ENCODE results near the gene SPRY2.

Gene SPRY2

GRCh38 chr13:80371840-80372509, 31.0 kb upstream of the SPRY2 start:
- Histone ChIP-seq H3K4me2 (ENCODE audit: low read length) (no peak overlapping the region), H3K9me3 (ENCODE audit: insufficient read depth, low read length) (no peaks in the 10 kb centered on the region), H4K20me1 (ENCODE audit: insufficient read depth, low read length) (no peaks in the 10 kb centered on the region), H3K27ac (ENCODE audit: low read length) (no peak overlapping the region), H3K4me1 (ENCODE audit: low read length) (no peaks in the 10 kb centered on the region), H3K4me3 (ENCODE audit: low read length) (no peak overlapping the region), H3K27me3 (ENCODE audit: low read depth, low read length) (no peaks in the 10 kb centered on the region), H3K36me3 (replicated peaks; ENCODE audit: low read depth, low read length) (no peaks in the 10 kb centered on the region), H2AFZ (ENCODE audit: low read depth, low read length) (no peak overlapping the region), H3K9ac (ENCODE audit: low read length) (no peak overlapping the region), H3K79me2 (ENCODE audit: low read length) (no peaks in the 10 kb centered on the region)
- TF ChIP-seq CTCF (IDR thresholded peaks at IDR 0.05; ENCODE audit: low read depth, low read length) (no peak), EZH2phosphoT487 (IDR thresholded peaks at IDR 0.05; ENCODE audit: low read depth) (no peak)

- Histone ChIP-seq H3K9me3 (ENCODE audit: insufficient read depth, low read length) (no peaks in the 10 kb centered on the region), H3K36me3 (replicated peaks; ENCODE audit: low read depth, low read length) (no peaks in the 10 kb centered on the region), H4K20me1 (ENCODE audit: insufficient read depth, low read length) (no peaks in the 10 kb centered on the region), H3K27ac (ENCODE audit: low read length) (no peak overlapping the region), H3K4me1 (ENCODE audit: low read length) (no peaks in the 10 kb centered on the region), H3K79me2 (ENCODE audit: low read length) (no peaks in the 10 kb centered on the region), H3K9ac (ENCODE audit: low read length) (no peak overlapping the region), H3K4me3 (ENCODE audit: low read length) (no peak overlapping the region), H2AFZ (ENCODE audit: low read depth, low read length) (no peak overlapping the region), H3K27me3 (ENCODE audit: low read depth, low read length) (no peaks in the 10 kb centered on the region), H3K4me2 (ENCODE audit: low read length) (no peak overlapping the region)
- TF ChIP-seq EZH2phosphoT487 (IDR thresholded peaks at IDR 0.05; ENCODE audit: low read depth) (no peak), CTCF (IDR thresholded peaks at IDR 0.05; ENCODE audit: low read depth, low read length) (no peak)
Observed at GRCh38 chr13:80367473-80367872, 26.5 kb upstream of the SPRY2 start.

GRCh38 chr13:80363890-80364503, 23.1 kb upstream of the SPRY2 start:
- Histone ChIP-seq H2AFZ (ENCODE audit: low read depth, low read length) (no peak overlapping the region), H3K4me2 (ENCODE audit: low read length) (peak overlapping the region; percentile 44), H3K4me3 (ENCODE audit: low read length) (peak overlapping the region; percentile 48), H3K9ac (ENCODE audit: low read length) (no peak overlapping the region), H3K27ac (ENCODE audit: low read length) (no peak overlapping the region), H3K27me3 (ENCODE audit: low read depth, low read length) (no peaks in the 10 kb centered on the region), H3K36me3 (replicated peaks; ENCODE audit: low read depth, low read length) (no peaks in the 10 kb centered on the region), H3K79me2 (ENCODE audit: low read length) (no peaks in the 10 kb centered on the region), H4K20me1 (ENCODE audit: insufficient read depth, low read length) (no peaks in the 10 kb centered on the region), H3K9me3 (ENCODE audit: insufficient read depth, low read length) (no peaks in the 10 kb centered on the region), H3K4me1 (ENCODE audit: low read length) (0 out of 2 replicates have a peak, but pooled peaks cover 2% of the 10 kb centered on the region)
- no peak for TF ChIP-seq EZH2phosphoT487 (IDR thresholded peaks at IDR 0.05; ENCODE audit: low read depth)
- peak; percentile 94 for TF ChIP-seq CTCF (IDR thresholded peaks at IDR 0.05; ENCODE audit: low read depth, low read length)

GRCh38 chr13:80362481-80362880, 21.6 kb upstream of the SPRY2 start:
- TF ChIP-seq CTCF (IDR thresholded peaks at IDR 0.05; ENCODE audit: low read depth, low read length) (no peak), EZH2phosphoT487 (IDR thresholded peaks at IDR 0.05; ENCODE audit: low read depth) (no peak)
- H3K79me2 ChIP-seq (ENCODE audit: low read length), result no peaks in the 10 kb centered on the region
- 0 out of 2 replicates have a peak overlapping the region, but pooled peaks have one; percentile 3 for H2AFZ ChIP-seq (ENCODE audit: low read depth, low read length)
- H3K27me3 ChIP-seq (ENCODE audit: low read depth, low read length), result no peaks in the 10 kb centered on the region
- 0 out of 2 replicates have a peak, but pooled peaks cover 2% of the 10 kb centered on the region for H3K4me1 ChIP-seq (ENCODE audit: low read length)
- no peaks in the 10 kb centered on the region for H4K20me1 ChIP-seq (ENCODE audit: insufficient read depth, low read length)
- no peak overlapping the region for H3K4me3 ChIP-seq (ENCODE audit: low read length)
- H3K27ac ChIP-seq (ENCODE audit: low read length), result no peak overlapping the region
- no peaks in the 10 kb centered on the region for H3K9me3 ChIP-seq (ENCODE audit: insufficient read depth, low read length)
- no peaks in the 10 kb centered on the region for H3K36me3 ChIP-seq (replicated peaks; ENCODE audit: low read depth, low read length)
- no peak overlapping the region for H3K9ac ChIP-seq (ENCODE audit: low read length)
- H3K4me2 ChIP-seq (ENCODE audit: low read length), result no peak overlapping the region

Measured in OCI-LY3 (cell line).